Loucy (cell line): ENCODE results near the gene CREB3L2.

Experiments
- CTCF ChIP-seq: fragments of 200-600 bp; sonication (generic); conservative IDR thresholded peaks from 2 replicates; pipeline ENCODE4 v1.5.1; 2014; ENCODE audit warnings: mild to moderate bottlenecking, antibody characterized with exemption, low read length
- EZH2phosphoT487 ChIP-seq: fragments of 200-600 bp; IDR thresholded peaks from 2 replicates; pipeline ENCODE4 v1.6.1; 2018; ENCODE audit warnings: antibody characterized with exemption, mild to moderate bottlenecking, moderate library complexity, borderline replicate concordance

DNA sequence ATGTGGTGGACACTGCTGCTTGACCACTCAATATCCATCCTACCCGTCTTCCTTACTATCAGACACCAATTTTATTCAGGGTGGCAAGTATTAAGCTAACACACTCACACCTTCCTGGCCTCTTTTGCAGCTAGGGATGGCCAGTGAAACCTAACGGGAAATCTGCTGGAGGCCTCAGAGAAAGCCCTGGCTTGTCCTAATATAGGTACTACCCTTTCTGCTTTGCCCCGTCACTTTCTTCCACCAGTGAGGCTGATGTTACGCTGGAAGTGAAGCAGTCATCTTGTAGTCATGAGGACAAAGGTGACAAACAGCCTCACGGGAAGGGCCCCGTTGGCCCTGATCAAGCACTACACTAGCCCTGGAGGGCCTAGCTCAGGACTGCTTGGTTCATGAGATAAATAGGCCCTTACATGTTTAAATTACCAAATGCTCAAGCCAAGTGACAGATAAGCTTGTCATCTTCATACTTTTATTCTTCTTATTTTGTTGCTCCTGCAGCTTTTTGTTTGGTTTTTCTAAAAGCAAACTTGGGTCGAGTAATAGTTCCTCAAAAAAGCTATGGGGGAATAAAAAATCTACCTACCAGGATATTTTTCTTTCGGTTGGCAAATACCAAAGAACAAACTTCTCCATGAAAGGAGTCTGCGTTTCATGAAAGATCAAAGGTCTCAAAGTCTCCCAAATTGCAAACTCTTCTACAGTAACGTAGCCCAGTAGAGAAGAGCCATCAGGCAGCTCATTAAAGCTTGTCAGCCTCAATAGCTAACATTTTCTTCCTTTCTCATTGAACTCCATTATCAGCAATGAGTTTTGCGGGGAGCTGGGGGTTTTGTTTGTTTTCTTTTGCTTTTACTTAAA lies 17.5 kb downstream of the CREB3L2 start:
- no peak for TF ChIP-seq CTCF
- TF ChIP-seq EZH2phosphoT487: no peak
